GM12873 (cell line): ENCODE results near the gene LRP1B.

Experiments
- CTCF ChIP-seq: IDR thresholded peaks from 2 replicates; pipeline ENCODE4 v1.5.1; 2012; ENCODE audit warnings: low read depth, mild to moderate bottlenecking, moderate library complexity, low read length, control low read depth; ENCODE audit not compliant: insufficient read depth; ENCODE audit errors: missing control alignments

The LRP1B gene

GRCh38 chr2:140585016-140585415 is 1545.8 kb downstream of the LRP1B start:
- no peak for TF ChIP-seq CTCF

DNA sequence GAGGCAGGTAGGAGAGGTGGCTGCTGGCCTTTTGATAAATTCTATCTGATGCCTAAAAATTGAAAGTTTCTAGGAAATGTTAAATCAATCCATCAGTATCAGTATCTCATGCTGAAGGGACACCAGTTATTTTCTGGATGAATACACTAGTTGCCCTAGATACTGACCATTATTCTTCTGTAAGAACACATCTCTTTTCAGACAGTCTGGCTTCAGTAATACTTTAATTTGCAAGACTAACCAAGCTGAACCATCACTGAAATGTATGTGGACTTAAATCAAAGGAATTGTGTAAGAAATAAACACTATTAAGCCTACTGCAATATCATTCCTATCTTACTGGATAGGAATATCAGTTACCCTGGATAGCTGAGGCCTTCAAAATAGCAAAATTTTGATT is 1546.3 kb downstream of the LRP1B start:
- no peak for TF ChIP-seq CTCF

- no peak for TF ChIP-seq CTCF
Measured at GRCh38 chr2:140580532-140581151, 1550.2 kb downstream of the LRP1B start.

DNA sequence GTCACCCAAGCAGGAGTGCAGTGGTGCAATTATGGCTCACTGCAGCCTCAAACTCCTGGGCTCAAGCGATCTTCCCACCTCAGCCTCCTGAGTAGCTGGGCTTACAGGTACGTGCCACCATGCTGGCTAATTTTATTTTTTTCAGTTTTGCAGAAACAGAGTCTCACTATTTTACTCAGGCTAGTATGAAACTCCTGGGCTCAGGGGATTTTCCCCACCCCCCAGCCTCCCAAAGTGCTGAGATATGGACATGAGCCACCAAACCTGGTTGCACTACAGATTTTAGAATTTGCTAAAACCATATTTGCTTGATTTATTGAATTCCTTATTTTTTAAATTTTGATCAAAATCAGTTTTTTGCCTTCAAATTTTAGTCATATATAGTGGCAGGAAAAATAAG is 1553.4 kb downstream of the LRP1B start:
- TF ChIP-seq CTCF, result no peak

DNA sequence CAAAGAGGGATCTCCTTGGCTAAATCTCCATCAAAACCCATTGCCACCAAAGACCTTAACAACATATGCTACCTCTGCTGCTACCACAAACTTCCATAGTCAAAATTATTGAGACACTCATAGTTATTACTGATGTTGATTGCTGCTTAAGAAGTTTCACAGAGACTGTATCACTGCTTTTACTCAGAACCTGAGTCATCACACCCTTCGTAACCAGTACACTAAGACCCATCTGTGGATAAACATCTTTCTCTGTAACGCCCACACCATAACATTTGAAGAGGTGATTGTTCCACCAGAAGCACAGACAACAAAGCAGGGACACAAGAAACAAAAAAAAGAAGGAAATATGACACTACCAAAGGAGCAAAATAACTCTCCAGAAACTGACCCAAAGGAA is 1563.1 kb downstream of the LRP1B start:
- TF ChIP-seq CTCF, result no peak

GRCh38 chr2:140565756-140566155 is 1565.1 kb downstream of the LRP1B start:
- TF ChIP-seq CTCF, result no peak

GRCh38 chr2:140555701-140556100 is 1575.1 kb downstream of the LRP1B start:
- TF ChIP-seq CTCF, result no peak
